Ectodermal cell (in vitro differentiated cells): ENCODE data around the gene MAD1L1.

Experiments
- H3K27ac ChIP-seq: 2 replicates; pipeline ENCODE4 v1.7.0; 2013; ENCODE audit warnings: mild to moderate bottlenecking, low read depth, low read length; ENCODE audit not compliant: insufficient read depth, poor library complexity, severe bottlenecking
- H3K27me3 ChIP-seq: 2 replicates; pipeline ENCODE4 v1.7.0; 2013; ENCODE audit warnings: mild to moderate bottlenecking, low read length; ENCODE audit not compliant: insufficient read depth, control insufficient read depth, poor library complexity, severe bottlenecking
- H3K36me3 ChIP-seq: one replicate; pipeline ENCODE4 v1.7.0; 2013; ENCODE audit warnings: low read length; ENCODE audit not compliant: control insufficient read depth, insufficient read depth
- H3K4me1 ChIP-seq: one replicate; pipeline ENCODE4 v1.7.0; 2013; ENCODE audit warnings: low read length; ENCODE audit not compliant: control insufficient read depth, insufficient read depth
- H3K4me3 ChIP-seq: 2 replicates; pipeline ENCODE4 v1.7.0; 2013; ENCODE audit warnings: low read depth, low read length, control low read depth; ENCODE audit not compliant: insufficient read depth
- H3K9me3 ChIP-seq: 2 replicates; pipeline ENCODE4 v1.7.0; 2013; ENCODE audit warnings: mild to moderate bottlenecking, low read length, moderate library complexity; ENCODE audit not compliant: control insufficient read depth
- WGBS, 2 experiments: methylation state at CpG; one replicate each; pipeline ENCODE4 v1.1.7; 2013; ENCODE audit warnings: missing lambda C conversion rate in 2 of 2; 5-methylcytosine and 5-hydroxymethylcytosine counted together

Gene MAD1L1

GRCh38 chr7:1873421-1873820, 359.3 kb downstream of the MAD1L1 start:
- H3K27ac ChIP-seq = no peak overlapping the region
- H3K9me3 ChIP-seq = no peaks in the 10 kb centered on the region
- H3K27me3 ChIP-seq = no peaks in the 10 kb centered on the region
- H3K4me1 ChIP-seq = peaks cover 5% of the 10 kb centered on the region
- H3K4me3 ChIP-seq = no peak overlapping the region
- H3K36me3 ChIP-seq = no peaks in the 10 kb centered on the region
- 94 to 96% methylated on average over 13 of the region's 13 CpGs for WGBS, 2 experiments

- Histone ChIP-seq H3K4me1 (peaks cover 5% of the 10 kb centered on the region), H3K27me3 (no peaks in the 10 kb centered on the region), H3K4me3 (no peak overlapping the region), H3K27ac (no peak overlapping the region), H3K36me3 (no peaks in the 10 kb centered on the region), H3K9me3 (no peaks in the 10 kb centered on the region)
- 94 to 95% methylated on average over 12 of the region's 12 CpGs for WGBS, 2 experiments
These were observed 359.7 kb downstream of the MAD1L1 start for GRCh38 chr7:1873070-1873405.

- Histone ChIP-seq H3K27me3 (no peaks in the 10 kb centered on the region), H3K36me3 (no peaks in the 10 kb centered on the region), H3K4me1 (peaks cover 5% of the 10 kb centered on the region), H3K27ac (no peak overlapping the region), H3K9me3 (no peaks in the 10 kb centered on the region), H3K4me3 (no peak overlapping the region)
- WGBS, 2 experiments = 93 to 94% methylated on average over 39 of the region's 39 CpGs
These were observed 360.3 kb downstream of the MAD1L1 start for GRCh38 chr7:1872191-1873069.

- no peak overlapping the region for H3K27ac ChIP-seq
- no peak overlapping the region for H3K4me3 ChIP-seq
- no peaks in the 10 kb centered on the region for H3K9me3 ChIP-seq
- peaks cover 10% of the 10 kb centered on the region for H3K4me1 ChIP-seq
- H3K36me3 ChIP-seq = no peaks in the 10 kb centered on the region
- 95% methylated on average over 28 of the region's 28 CpGs for WGBS, 2 experiments
- H3K27me3 ChIP-seq = no peaks in the 10 kb centered on the region
These were observed 363.2 kb downstream of the MAD1L1 start for GRCh38 chr7:1869452-1870130.

GRCh38 chr7:1868516-1869165, 364.1 kb downstream of the MAD1L1 start:
- Histone ChIP-seq H3K4me3 (no peak overlapping the region), H3K36me3 (no peaks in the 10 kb centered on the region), H3K9me3 (no peaks in the 10 kb centered on the region), H3K27ac (no peak overlapping the region), H3K27me3 (no peaks in the 10 kb centered on the region), H3K4me1 (peaks cover 18% of the 10 kb centered on the region)
- 94% methylated on average over 36 of the region's 36 CpGs for WGBS, 2 experiments

- H3K27ac ChIP-seq = no peak overlapping the region
- H3K4me1 ChIP-seq = peaks cover 24% of the 10 kb centered on the region
- WGBS, 2 experiments = 94% methylated on average over 29 of the region's 29 CpGs
- H3K27me3 ChIP-seq = no peaks in the 10 kb centered on the region
- no peaks in the 10 kb centered on the region for H3K36me3 ChIP-seq
- H3K9me3 ChIP-seq = no peaks in the 10 kb centered on the region
- H3K4me3 ChIP-seq = no peak overlapping the region
These were observed 365.1 kb downstream of the MAD1L1 start for GRCh38 chr7:1867370-1868260.

DNA sequence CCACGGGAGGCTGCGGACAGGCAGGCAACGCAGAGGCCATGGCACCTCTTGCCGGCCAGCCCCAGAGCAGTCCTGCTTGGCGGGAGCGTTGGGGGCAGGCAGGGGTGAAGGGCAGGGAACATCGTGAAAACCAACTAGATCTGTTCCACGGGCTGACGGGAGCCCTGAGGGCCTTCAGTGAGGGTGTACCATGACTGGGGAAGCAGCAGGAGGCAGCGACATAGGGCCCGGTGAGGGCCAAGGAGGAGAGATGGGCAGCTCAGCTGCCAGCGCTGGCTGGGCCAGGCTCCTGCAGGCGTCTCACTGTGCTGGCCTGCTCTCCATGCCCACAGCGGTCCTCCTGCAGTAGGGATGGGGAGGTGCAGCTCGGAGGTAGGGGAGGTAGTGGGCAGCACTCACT, 366.1 kb downstream of the MAD1L1 start:
- Histone ChIP-seq H3K27ac (no peak overlapping the region), H3K27me3 (no peaks in the 10 kb centered on the region), H3K4me1 (peaks cover 24% of the 10 kb centered on the region), H3K4me3 (no peak overlapping the region), H3K36me3 (no peaks in the 10 kb centered on the region), H3K9me3 (no peaks in the 10 kb centered on the region)
- 92 to 93% methylated on average over 15 of the region's 15 CpGs for WGBS, 2 experiments

- Histone ChIP-seq H3K4me1 (peaks cover 24% of the 10 kb centered on the region), H3K4me3 (no peak overlapping the region), H3K36me3 (no peaks in the 10 kb centered on the region), H3K27ac (no peak overlapping the region), H3K9me3 (no peaks in the 10 kb centered on the region), H3K27me3 (no peaks in the 10 kb centered on the region)
- WGBS, 2 experiments = 89 to 90% methylated on average over 19 of the region's 19 CpGs
These were observed 367.0 kb downstream of the MAD1L1 start for GRCh38 chr7:1865571-1866255.

- no peaks in the 10 kb centered on the region for H3K36me3 ChIP-seq
- peaks cover 24% of the 10 kb centered on the region for H3K4me1 ChIP-seq
- no peaks in the 10 kb centered on the region for H3K9me3 ChIP-seq
- WGBS, 2 experiments = 94 to 97% methylated on average over 13 to 14 of the region's 14 CpGs
- no peaks in the 10 kb centered on the region for H3K27me3 ChIP-seq
- no peak overlapping the region for H3K27ac ChIP-seq
- no peak overlapping the region for H3K4me3 ChIP-seq
These were observed 367.7 kb downstream of the MAD1L1 start for GRCh38 chr7:1865000-1865555.
